Measurements from ENCODE around the gene RNF31. TPM values are rescaled to one million over a fixed set of nuclear protein-coding genes. Genes with fewer than 3 reads are reported as not detected.

RNF31 gene
- total and polyA plus RNA-seq, 2 of the 13 experiments (the other 11 are each of a cell fraction or from before 2014, with no cell fraction given) = 48.2 to 86.8 TPM

DNA sequence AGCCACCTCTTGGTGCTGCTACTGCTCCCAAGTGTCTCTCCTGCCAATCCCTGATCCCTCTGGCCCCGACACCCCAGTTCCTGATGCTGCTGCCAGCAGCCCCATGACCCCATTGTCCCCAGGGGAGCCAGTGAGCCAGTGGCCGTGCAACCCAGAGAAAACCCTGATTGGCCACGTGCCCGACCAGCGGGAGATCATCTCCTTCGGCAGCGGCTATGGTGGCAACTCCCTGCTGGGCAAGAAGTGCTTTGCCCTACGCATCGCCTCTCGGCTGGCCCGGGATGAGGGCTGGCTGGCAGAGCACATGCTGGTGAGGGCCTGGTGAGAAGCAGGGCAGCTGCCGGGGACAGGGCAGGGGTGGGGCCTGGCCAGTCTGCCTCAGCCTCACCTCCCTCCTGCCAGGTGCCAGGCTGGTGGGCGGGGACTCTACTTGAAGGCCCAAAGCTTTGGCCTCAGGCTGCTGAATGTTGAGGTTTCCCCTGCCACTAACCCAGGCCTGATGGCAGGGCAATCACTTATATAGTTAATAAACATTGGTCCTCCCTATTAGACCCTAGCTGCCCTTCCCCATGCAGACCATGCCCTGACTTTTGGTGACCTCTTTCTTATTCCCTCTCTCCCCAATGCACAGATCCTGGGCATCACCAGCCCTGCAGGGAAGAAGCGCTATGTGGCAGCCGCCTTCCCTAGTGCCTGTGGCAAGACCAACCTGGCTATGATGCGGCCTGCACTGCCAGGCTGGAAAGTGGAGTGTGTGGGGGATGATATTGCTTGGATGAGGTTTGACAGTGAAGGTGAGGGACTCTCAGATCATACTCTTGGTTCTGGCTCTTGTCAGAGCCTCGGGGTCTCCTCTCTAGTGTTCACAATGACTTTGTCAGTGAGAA lies 48.1 kb upstream of the RNF31 start (continued):
- TF ChIP-seq, protein P1, sequence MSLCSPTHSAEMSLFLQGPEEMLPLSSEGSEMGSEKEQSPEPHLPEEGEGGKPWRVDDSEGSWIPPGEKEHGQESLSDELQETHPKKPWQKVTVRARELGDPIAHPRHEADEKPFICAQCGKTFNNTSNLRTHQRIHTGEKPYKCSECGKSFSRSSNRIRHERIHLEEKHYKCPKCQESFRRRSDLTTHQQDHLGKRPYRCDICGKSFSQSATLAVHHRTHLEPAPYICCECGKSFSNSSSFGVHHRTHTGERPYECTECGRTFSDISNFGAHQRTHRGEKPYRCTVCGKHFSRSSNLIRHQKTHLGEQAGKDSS (CRISPR knock-in tag; IDR thresholded peaks at IDR 0.05; ENCODE audit: borderline replicate concordance, low read depth) = no peak
- TF ChIP-seq, protein P2, sequence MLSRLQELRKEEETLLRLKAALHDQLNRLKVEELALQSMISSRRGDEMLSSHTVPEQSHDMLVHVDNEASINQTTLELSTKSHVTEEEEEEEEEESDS (CRISPR knock-in tag; IDR thresholded peaks at IDR 0.05; ENCODE audit: borderline replicate concordance) = 0 out of 2 replicates have a peak, but pooled peaks have one; percentile 40
- TF ChIP-seq, protein P3, sequence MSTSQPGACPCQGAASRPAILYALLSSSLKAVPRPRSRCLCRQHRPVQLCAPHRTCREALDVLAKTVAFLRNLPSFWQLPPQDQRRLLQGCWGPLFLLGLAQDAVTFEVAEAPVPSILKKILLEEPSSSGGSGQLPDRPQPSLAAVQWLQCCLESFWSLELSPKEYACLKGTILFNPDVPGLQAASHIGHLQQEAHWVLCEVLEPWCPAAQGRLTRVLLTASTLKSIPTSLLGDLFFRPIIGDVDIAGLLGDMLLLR (CRISPR knock-in tag; IDR thresholded peaks at IDR 0.05) = peak; percentile 81; the same call in 1 of the 2 replicates
- TF ChIP-seq RXRA (CRISPR knock-in tag; IDR thresholded peaks at IDR 0.05) (peak; percentile 15; the same call in 1 of the 2 replicates), ADNP (CRISPR knock-in tag; IDR thresholded peaks at IDR 0.05) (no peak), ZNF367 (CRISPR knock-in tag; IDR thresholded peaks at IDR 0.05; ENCODE audit: borderline replicate concordance) (no peak), KDM1A (CRISPR knock-in tag; IDR thresholded peaks at IDR 0.05) (no peak), RXRB (CRISPR knock-in tag; IDR thresholded peaks at IDR 0.05; ENCODE audit: borderline replicate concordance) (no peak), SUZ12 (IDR thresholded peaks at IDR 0.05; ENCODE audit: low read depth, low read length) (no peak), ONECUT2 (CRISPR knock-in tag; IDR thresholded peaks at IDR 0.05) (no peak), MAFK (conservative IDR thresholded peaks at IDR 0.05 in 1 of 2, IDR thresholded peaks at IDR 0.05 in 1 of 2; ENCODE audit: low read length in 2 of 2) (no peak), NFE2L2 (IDR thresholded peaks at IDR 0.05; ENCODE audit: low read length) (no peak), SOX6 (IDR thresholded peaks at IDR 0.05) (no peak), SOX6 (CRISPR knock-in tag; IDR thresholded peaks at IDR 0.05) (0 out of 2 replicates have a peak, but pooled peaks have one; percentile 14), KMT2A (CRISPR knock-in tag; IDR thresholded peaks at IDR 0.05) (no peak), RBFOX2 (IDR thresholded peaks at IDR 0.05; ENCODE audit: low read depth, low read length) (peak; percentile 91), ZBTB38 (CRISPR knock-in tag; IDR thresholded peaks at IDR 0.05) (no peak)
- TF ChIP-seq, protein P4, sequence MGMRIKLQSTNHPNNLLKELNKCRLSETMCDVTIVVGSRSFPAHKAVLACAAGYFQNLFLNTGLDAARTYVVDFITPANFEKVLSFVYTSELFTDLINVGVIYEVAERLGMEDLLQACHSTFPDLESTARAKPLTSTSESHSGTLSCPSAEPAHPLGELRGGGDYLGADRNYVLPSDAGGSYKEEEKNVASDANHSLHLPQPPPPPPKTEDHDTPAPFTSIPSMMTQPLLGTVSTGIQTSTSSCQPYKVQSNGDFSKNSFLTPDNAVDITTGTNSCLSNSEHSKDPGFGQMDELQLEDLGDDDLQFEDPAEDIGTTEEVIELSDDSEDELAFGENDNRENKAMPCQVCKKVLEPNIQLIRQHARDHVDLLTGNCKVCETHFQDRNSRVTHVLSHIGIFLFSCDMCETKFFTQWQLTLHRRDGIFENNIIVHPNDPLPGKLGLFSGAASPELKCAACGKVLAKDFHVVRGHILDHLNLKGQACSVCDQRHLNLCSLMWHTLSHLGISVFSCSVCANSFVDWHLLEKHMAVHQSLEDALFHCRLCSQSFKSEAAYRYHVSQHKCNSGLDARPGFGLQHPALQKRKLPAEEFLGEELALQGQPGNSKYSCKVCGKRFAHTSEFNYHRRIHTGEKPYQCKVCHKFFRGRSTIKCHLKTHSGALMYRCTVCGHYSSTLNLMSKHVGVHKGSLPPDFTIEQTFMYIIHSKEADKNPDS (CRISPR knock-in tag; IDR thresholded peaks at IDR 0.05) = no peak
- TF ChIP-seq, protein P5, sequence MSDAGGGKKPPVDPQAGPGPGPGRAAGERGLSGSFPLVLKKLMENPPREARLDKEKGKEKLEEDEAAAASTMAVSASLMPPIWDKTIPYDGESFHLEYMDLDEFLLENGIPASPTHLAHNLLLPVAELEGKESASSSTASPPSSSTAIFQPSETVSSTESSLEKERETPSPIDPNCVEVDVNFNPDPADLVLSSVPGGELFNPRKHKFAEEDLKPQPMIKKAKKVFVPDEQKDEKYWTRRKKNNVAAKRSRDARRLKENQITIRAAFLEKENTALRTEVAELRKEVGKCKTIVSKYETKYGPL (CRISPR knock-in tag; IDR thresholded peaks at IDR 0.05) = no peak; the same call in 1 of the 2 replicates
- TF ChIP-seq, protein P6, sequence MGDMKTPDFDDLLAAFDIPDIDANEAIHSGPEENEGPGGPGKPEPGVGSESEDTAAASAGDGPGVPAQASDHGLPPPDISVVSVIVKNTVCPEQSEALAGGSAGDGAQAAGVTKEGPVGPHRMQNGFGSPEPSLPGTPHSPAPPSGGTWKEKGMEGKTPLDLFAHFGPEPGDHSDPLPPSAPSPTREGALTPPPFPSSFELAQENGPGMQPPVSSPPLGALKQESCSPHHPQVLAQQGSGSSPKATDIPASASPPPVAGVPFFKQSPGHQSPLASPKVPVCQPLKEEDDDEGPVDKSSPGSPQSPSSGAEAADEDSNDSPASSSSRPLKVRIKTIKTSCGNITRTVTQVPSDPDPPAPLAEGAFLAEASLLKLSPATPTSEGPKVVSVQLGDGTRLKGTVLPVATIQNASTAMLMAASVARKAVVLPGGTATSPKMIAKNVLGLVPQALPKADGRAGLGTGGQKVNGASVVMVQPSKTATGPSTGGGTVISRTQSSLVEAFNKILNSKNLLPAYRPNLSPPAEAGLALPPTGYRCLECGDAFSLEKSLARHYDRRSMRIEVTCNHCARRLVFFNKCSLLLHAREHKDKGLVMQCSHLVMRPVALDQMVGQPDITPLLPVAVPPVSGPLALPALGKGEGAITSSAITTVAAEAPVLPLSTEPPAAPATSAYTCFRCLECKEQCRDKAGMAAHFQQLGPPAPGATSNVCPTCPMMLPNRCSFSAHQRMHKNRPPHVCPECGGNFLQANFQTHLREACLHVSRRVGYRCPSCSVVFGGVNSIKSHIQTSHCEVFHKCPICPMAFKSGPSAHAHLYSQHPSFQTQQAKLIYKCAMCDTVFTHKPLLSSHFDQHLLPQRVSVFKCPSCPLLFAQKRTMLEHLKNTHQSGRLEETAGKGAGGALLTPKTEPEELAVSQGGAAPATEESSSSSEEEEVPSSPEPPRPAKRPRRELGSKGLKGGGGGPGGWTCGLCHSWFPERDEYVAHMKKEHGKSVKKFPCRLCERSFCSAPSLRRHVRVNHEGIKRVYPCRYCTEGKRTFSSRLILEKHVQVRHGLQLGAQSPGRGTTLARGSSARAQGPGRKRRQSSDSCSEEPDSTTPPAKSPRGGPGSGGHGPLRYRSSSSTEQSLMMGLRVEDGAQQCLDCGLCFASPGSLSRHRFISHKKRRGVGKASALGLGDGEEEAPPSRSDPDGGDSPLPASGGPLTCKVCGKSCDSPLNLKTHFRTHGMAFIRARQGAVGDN (CRISPR knock-in tag; IDR thresholded peaks at IDR 0.05) = peak; percentile 31; the same call in 1 of the 2 replicates
- TF ChIP-seq, protein P7, sequence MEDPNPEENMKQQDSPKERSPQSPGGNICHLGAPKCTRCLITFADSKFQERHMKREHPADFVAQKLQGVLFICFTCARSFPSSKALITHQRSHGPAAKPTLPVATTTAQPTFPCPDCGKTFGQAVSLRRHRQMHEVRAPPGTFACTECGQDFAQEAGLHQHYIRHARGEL (CRISPR knock-in tag; IDR thresholded peaks at IDR 0.05) = peak; percentile 72; the same call in 1 of the 2 replicates

All from HepG2 (cell line).